ENCODE measurements around the gene DPYD.
A peak's percentile ranks its signal among the peaks of the same experiment; 100 is the strongest.
"Not testable (repeated sequence)": the region's sequence is repeated elsewhere in the genome, so short reads cannot be mapped to it uniquely, and the experiment has no call there.

The DPYD gene

DNA sequence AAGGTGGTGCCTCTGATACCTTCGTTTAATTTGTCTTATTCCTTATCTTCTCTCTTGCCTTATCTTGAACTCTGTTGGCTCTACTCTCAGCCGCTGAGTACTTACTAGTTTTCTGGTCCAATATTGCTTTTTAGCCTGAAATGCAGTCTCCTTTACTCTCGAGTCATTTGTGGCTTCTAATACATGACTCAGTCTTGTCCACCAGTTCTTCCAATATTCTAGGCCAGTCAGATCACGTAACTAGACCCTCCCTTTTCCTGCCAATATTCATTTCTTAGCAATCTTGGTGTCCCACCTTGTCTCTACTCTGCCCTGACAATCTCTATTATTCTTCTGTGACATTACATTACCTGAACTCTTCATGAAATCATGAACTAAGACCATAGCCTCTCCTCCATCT lies 555.8 kb downstream of the DPYD start:
- no peak overlapping the region for H3K4me3 ChIP-seq (ENCODE audit: low read length)
- TF ChIP-seq, protein P1, sequence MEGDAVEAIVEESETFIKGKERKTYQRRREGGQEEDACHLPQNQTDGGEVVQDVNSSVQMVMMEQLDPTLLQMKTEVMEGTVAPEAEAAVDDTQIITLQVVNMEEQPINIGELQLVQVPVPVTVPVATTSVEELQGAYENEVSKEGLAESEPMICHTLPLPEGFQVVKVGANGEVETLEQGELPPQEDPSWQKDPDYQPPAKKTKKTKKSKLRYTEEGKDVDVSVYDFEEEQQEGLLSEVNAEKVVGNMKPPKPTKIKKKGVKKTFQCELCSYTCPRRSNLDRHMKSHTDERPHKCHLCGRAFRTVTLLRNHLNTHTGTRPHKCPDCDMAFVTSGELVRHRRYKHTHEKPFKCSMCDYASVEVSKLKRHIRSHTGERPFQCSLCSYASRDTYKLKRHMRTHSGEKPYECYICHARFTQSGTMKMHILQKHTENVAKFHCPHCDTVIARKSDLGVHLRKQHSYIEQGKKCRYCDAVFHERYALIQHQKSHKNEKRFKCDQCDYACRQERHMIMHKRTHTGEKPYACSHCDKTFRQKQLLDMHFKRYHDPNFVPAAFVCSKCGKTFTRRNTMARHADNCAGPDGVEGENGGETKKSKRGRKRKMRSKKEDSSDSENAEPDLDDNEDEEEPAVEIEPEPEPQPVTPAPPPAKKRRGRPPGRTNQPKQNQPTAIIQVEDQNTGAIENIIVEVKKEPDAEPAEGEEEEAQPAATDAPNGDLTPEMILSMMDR (conservative IDR thresholded peaks at IDR 0.05; ENCODE audit: low read length) = no peak
- DNase-seq (ENCODE audit: low read depth) = no peak

DNA sequence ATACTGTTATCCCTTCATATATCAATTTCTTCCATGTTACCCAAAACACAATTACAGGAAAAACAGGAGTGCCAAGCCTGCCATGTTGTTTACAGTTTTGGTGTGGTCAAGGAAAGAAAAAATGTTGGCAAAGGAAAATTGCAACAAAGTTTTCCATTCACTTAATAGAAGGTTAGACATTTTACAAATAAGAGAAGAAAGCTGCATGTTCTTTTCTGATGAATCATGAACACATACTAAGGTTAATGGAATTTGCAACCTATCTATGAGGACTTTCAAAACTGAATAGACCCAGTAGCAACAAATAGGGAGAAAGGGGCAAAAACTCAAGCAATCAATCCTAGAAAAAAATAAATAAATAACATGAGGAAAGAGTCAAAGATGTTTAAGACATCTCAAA lies 556.7 kb downstream of the DPYD start:
- TF ChIP-seq, protein P1 (conservative IDR thresholded peaks at IDR 0.05; ENCODE audit: low read length) = no peak
- peak; percentile 69 for DNase-seq (ENCODE audit: low read depth)
- no peak overlapping the region for H3K4me3 ChIP-seq (ENCODE audit: low read length)

DNA sequence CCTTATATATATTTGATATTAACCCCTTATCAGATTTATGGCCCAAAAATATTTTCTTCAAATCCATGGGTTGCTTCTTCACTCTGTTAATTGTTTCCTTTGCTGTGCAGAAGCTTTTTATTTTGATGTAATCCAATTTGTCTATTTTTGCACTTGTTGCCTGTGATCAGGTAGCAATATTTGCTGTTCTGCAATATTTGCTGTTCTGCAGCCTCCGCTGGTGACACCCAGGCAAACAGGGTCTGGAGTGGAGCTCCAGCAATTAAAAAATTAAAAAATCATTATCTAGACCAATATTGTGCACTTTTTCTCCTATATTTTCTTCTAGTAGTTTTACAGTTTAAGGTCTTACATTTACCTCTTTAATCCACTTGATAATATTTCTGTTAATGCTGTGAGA lies 564.5 kb downstream of the DPYD start:
- TF ChIP-seq, protein P1 (conservative IDR thresholded peaks at IDR 0.05; ENCODE audit: low read length) = no peak
- no peak overlapping the region for H3K4me3 ChIP-seq (ENCODE audit: low read length)
- DNase-seq (ENCODE audit: low read depth) = no peak

DNA sequence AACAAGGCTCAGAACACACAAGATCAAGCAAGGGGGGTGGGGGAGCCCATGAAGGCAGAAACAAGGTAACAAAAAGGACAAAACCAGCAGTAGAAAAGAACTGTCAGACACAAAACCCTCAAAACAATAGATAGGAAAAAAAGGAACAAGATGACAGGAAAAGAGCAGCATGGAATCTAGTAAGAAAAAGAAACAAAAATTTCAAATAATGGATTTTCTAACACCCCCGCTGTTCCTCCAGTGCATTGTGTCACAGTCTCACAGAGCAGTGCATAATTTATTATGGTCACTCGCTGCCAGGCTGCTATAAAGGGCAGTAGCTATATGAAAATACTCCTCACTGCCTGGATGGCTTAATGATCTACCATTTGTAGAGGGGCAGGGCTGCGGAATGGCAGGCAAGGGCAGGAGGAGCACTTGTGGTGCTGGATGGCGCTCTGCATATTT lies 567.9 kb downstream of the DPYD start:
- TF ChIP-seq, protein P1 (conservative IDR thresholded peaks at IDR 0.05; ENCODE audit: low read length) = no peak
- H3K4me3 ChIP-seq (ENCODE audit: low read length) = no peak overlapping the region
- no peak for DNase-seq (ENCODE audit: low read depth)

DNA sequence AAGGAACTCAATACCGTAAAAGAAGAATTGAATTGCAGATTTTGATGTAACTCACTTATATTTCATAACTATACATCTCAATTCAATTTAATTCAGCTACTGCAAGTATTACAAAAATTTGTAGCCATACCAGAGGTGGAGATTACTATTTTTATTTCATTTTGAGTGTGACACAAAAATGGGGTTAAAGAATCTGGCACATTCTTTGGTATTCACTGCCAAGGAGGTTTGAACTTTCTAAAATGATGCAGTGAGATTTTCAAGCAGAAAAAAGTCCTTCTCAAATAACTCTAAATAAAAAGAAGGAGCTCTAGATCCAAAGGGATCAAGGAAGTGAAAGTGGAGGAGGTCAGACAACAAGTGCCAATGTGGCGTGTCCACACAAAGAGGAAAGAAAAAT lies 569.0 kb downstream of the DPYD start:
- H3K4me3 ChIP-seq (ENCODE audit: low read length) = no peak overlapping the region
- TF ChIP-seq, protein P1 (conservative IDR thresholded peaks at IDR 0.05; ENCODE audit: low read length) = no peak
- DNase-seq (ENCODE audit: low read depth) = no peak

DNA sequence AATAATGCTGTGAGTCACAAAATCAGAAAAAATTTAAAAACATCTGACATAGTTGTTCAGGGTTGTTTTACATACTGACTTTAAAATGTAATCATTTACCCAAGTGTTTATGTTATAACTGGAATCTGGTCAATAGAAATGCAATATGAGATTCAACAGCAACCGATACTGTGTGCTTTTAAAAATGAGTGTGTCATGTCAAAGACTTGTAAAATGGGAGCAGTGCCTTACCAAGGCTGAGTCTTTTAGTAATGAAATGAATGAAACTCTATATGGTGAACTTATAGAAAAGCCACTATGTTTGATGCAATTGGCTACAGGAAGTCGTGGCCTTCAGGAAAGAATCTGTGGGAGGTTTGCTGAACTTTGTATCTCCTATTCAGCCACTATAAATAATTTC lies 570.2 kb downstream of the DPYD start:
- DNase-seq (ENCODE audit: low read depth) = no peak
- TF ChIP-seq, protein P1 (conservative IDR thresholded peaks at IDR 0.05; ENCODE audit: low read length) = no peak
- no peak overlapping the region for H3K4me3 ChIP-seq (ENCODE audit: low read length)

DNA sequence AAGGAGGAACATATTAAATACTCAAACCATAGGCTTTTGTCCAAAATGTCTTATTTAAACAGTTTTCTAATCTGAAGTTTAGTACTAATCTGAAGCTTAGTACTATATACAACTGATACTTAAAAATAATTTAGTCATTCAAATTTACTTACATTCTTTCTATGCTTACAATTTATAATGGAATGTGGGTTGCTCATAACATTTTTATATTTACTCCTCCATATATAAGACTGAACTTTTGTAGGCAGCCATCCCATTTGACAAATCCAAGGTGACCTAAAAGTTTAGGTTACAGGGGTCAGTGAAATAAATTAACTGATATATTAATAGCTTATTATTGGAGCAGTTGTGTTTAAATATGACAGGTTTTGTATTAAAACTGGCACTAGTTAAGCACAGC lies 570.6 kb downstream of the DPYD start:
- no peak overlapping the region for H3K4me3 ChIP-seq (ENCODE audit: low read length)
- TF ChIP-seq, protein P1 (conservative IDR thresholded peaks at IDR 0.05; ENCODE audit: low read length) = no peak
- no peak for DNase-seq (ENCODE audit: low read depth)

DNA sequence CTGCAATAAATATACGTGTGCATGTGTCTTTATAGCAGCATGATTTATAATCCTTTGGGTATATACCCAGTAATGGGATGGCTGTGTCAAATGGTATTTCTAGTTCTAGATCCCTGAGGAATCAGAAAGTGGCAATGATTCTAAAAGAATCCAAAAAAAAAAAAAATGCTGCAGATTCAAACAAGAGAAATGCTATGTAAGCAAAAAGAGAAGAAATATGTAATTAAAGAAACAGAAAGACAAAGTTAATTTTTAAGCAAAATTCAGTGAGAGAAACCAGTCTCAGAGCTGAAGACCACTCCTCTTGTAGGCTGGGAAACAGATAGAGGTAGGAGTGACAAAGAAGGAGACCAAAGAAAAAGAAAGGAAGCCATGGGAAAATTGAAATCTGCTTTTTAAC lies 571.0 kb downstream of the DPYD start:
- H3K4me3 ChIP-seq (ENCODE audit: low read length); DNase-seq (ENCODE audit: low read depth): not testable (repeated sequence)

All from AG10803 (cell line).